Measurements from ENCODE around the gene QPCTL. TPM values are rescaled to one million over a fixed set of nuclear protein-coding genes. Genes with fewer than 3 reads are reported as not detected.
"Not testable (repeated sequence)": the region's sequence is repeated elsewhere in the genome, so short reads cannot be mapped to it uniquely, and the experiment has no call there.

QPCTL gene
- total RNA-seq, 1 experiment from 2014 or later, result 37.9 TPM

DNA sequence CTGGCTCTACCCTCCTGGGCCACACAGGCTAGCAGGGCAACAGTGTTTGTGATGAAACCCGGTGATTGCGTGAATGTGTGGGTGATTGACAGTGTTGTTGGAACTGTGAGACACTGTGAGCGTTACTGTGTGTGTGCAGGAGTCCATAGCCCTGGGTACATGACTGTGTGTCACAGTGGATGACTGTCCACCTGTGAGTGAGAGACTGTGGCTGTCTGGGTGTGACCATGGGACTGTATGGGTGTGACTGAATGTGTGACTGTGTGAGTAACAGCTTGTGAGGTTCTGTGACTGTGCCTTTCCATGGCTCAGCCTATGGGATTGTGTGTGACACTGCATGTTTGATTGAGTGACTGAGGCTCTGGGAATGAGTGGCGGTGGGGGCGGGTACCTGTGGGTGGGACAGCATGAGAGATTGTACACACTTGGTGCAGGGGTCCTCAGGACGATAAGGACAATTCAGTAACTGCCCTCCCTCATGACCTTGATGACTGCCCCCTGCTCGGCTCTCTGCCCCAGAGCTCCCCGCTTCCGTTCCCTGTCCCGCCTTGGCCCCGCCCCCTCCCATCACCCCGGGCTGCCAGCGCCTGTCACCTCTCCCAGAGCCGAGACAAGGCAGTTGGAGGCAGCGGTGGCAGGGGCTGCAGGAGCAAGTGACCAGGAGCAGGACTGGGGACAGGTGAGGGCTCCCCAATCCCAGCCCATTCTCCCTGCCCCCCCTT lies 24.7 kb upstream of the QPCTL start, which contains the start of gene GIPR:
Gene GIPR (plus strand): TSS at position 602 of the 722 bp plus-strand sequence. CDS start 1,300 bp downstream, outside the sequence.
- Histone ChIP-seq H3K9me3 (no peaks in the 10 kb centered on the region), H3K27me3 (peaks cover 30% of the 10 kb centered on the region), H3K36me3 (no peaks in the 10 kb centered on the region), H3K4me3 (peak within 1 kb of the TSS; percentile 34)
- DNase-seq, result peak; percentile 24

DNA sequence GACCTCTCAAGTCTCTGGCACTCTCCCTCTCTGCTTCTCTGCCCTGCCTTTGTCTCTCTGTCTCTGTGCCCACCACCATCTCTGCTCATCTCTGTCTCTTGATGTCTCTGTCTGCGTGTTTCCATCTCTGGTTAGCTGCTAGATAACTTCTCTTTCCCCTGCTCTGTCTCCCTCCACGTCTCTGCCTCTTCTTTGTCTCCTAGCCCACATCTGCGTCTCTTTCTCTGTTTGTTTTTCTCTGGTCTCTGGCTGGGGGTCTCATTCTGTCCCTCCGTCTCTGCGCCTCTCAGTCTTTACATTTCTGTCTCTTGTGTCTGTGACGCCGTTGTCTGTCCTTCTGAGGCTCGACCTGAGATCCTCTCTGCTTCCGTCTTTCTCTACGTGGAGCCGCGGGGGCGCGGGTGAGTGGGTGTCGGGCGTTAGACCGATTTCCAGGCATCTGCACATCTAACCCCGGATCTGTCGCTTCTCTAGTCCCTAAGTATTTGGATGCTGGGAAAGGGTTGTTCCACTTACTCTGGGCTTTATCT lies 24.1 kb upstream of the QPCTL start:
- peak overlapping the region; percentile 34 for H3K4me3 ChIP-seq
- peaks cover 31% of the 10 kb centered on the region for H3K27me3 ChIP-seq
- no peaks in the 10 kb centered on the region for H3K36me3 ChIP-seq
- H3K9me3 ChIP-seq, result no peaks in the 10 kb centered on the region
- DNase-seq, result no peak

DNA sequence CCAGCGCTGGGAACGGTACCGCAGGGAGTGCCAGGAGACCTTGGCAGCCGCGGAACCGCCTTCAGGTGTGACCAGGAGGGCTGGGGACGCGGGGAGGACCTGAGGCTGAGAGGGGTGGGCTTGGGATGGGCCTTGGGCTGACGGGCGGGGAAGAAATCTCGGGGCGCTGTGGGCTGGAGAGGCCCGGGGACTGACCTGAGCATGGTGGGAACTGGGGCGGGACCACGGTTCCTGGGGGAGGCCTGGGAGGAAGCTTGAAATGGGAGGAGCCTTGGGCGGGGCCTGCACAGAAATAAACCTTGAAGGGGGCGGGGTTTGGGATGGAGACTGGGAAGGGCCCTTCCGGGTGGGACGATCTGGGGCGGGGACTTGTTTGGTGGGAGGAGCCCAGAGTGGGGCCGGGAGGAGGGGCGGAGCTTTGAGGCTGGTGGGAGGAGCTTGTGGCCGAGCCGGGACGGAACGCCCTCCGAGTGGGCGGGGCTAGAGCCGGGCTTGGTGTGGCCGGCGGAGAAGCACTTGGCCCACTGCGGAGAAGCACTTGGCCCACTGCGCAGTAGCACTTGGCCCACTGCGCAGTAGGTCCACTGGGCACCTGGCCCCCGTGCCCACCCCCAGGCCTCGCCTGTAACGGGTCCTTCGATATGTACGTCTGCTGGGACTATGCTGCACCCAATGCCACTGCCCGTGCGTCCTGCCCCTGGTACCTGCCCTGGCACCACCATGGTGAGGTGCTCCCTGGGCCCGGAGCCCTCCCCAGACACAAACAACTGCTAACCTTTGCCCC lies 21.6 kb upstream of the QPCTL start:
- H3K36me3 ChIP-seq, result no peaks in the 10 kb centered on the region
- DNase-seq, result peak; percentile 44
- H3K9me3 ChIP-seq, result no peaks in the 10 kb centered on the region
- H3K4me3 ChIP-seq, result no peak overlapping the region
- peaks cover 31% of the 10 kb centered on the region for H3K27me3 ChIP-seq

DNA sequence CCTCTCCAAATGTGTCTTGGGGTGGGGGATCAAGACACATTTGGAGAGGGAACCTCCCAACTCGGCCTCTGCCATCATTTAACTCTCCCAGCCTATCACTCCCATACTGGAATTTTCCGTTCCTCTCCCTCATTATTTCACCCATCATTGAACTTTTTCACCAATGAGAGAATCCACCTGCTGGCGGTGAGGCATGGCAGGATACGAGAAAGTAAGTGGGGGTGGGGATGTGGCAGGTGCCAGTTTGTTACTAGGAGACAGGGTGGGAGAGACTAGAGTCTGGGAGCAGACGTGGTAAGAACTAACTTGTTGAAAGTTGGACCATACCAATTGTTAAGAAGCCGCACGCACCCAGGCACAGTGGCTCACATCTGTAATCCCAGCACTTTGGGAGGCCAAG lies 17.5 kb upstream of the QPCTL start:
- peaks cover 15% of the 10 kb centered on the region for H3K27me3 ChIP-seq
- no peak overlapping the region for H3K4me3 ChIP-seq
- H3K36me3 ChIP-seq, result no peaks in the 10 kb centered on the region
- no peaks in the 10 kb centered on the region for H3K9me3 ChIP-seq
- no peak for DNase-seq

DNA sequence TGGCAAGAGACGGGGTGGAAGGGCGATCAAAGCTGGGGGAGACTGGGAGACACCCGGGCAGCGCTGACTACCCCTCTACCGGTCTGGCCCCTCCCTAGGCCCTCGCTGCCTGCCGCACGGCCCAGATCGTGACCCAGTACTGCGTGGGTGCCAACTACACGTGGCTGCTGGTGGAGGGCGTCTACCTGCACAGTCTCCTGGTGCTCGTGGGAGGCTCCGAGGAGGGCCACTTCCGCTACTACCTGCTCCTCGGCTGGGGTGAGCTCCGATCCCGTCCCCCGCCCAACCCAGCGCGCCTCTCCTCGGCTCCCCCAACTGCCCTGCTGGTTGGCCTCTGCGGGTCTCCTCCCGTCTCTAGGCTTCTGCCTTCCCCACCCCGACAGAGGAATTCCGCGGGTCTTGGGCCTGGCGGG lies 15.6 kb upstream of the QPCTL start:
- no peaks in the 10 kb centered on the region for H3K9me3 ChIP-seq
- DNase-seq, result no peak
- H3K36me3 ChIP-seq, result no peaks in the 10 kb centered on the region
- H3K4me3 ChIP-seq, result no peak overlapping the region
- H3K27me3 ChIP-seq, result peaks cover 5% of the 10 kb centered on the region; the same call in 1 of the 2 replicates

DNA sequence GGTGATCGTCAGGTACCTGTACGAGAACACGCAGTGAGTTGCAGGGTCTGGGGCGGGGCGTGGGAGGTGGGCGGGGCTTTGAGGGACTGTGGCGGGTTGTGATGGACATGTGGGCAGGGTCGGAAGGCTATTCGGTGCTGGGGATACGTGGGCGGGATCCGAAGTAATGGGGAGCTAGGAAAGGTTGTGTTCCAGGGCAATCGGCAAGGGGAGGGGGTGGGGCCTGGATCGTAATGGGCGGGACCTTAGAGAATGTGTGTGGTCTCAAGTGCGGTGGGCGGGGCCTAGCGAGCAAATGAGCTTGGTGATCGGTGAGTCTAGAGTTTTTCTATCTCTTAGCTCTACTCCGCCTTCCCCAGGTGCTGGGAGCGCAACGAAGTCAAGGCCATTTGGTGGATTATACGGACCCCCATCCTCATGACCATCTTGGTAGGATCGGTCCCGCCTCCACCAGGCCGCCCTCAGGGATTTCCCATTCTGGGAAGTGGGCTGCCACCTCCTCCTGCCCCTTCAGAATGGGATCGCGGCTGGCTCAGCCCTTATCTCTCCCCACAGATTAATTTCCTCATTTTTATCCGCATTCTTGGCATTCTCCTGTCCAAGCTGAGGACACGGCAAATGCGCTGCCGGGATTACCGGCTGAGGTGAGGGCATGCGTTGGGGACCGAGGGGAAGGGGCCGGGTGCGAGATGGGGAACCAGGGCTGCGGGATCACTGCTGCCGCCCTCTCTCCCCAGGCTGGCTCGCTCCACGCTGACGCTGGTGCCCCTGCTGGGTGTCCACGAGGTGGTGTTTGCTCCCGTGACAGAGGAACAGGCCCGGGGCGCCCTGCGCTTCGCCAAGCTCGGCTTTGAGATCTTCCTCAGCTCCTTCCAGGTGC lies 14.9 kb upstream of the QPCTL start:
- no peaks in the 10 kb centered on the region for H3K36me3 ChIP-seq
- peaks cover 5% of the 10 kb centered on the region; the same call in 1 of the 2 replicates for H3K27me3 ChIP-seq
- H3K9me3 ChIP-seq, result no peaks in the 10 kb centered on the region
- DNase-seq, result peak; percentile 37
- no peak overlapping the region for H3K4me3 ChIP-seq

DNA sequence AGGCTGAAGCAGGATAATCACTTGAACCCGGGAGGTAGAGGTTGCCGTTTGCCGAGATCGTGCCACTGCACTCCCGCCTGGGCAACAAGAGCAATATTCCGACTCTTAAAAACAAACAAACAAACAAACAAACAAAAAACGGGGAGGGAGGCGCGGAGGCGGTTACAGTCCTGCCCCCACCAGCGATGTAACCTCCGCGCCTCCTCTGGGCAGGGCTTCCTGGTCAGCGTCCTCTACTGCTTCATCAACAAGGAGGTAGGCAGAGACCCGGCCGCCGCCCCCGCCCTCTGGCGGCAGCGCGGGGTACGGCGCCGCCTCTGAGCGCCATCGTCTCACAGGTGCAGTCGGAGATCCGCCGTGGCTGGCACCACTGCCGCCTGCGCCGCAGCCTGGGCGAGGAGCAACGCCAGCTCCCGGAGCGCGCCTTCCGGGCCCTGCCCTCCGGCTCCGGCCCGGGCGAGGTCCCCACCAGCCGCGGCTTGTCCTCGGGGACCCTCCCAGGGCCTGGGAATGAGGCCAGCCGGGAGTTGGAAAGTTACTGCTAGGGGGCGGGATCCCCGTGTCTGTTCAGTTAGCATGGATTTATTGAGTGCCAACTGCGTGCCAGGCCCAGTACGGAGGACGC lies 11.0 kb upstream of the QPCTL start:
- Histone ChIP-seq H3K36me3 (peaks cover 17% of the 10 kb centered on the region), H3K4me3 (peak overlapping the region; percentile 36), H3K27me3 (0 out of 2 replicates have a peak, but pooled peaks cover 3% of the 10 kb centered on the region), H3K9me3 (no peaks in the 10 kb centered on the region)
- DNase-seq, result peak; percentile 90

DNA sequence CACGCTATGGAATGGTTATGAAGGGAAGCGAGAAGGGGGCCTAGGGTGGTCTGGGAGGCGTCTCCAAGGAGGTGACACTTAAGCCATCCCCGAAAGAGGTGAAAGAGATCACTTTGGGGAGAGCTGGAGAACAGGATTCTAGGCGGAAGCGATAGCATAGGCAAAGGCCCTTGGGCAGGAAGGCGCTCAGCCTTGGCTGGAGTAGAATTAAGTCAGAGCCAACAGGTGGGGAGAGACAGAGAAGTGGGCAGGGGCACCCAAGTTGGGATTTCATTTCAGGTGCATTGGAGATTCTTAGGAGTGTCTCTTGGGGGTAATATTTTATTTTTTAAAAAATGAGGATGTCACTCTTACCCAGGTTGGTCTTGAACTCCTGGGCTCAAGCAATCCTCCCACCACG lies 10.3 kb upstream of the QPCTL start:
- H3K4me3 ChIP-seq, result no peak overlapping the region
- no peak for DNase-seq
- no peaks in the 10 kb centered on the region for H3K9me3 ChIP-seq
- H3K27me3 ChIP-seq, result 0 out of 2 replicates have a peak, but pooled peaks cover 3% of the 10 kb centered on the region
- H3K36me3 ChIP-seq, result peaks cover 23% of the 10 kb centered on the region

DNA sequence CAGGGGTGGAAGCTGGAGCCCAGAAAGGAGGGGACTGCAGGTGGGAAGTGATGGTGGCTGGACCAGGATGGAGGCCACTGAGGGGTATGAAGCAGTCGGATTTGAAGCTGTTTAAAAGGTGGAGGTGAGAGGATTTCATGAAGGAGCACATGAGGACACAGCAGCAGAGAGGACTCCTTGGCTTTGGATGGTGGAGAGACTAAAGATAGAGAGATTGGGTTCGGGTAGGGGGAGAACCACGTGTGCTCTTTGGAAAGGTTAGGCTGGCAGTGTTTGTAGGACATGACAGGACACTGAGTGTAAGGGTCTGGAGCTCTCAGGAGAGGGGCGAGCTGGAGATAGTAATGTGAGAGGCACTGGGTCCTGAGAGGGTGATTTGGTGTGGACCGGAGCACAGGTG lies 9.6 kb upstream of the QPCTL start:
- DNase-seq, result no peak
- no peak overlapping the region for H3K4me3 ChIP-seq
- no peaks in the 10 kb centered on the region for H3K9me3 ChIP-seq
- H3K27me3 ChIP-seq, result no peaks in the 10 kb centered on the region
- H3K36me3 ChIP-seq, result peaks cover 31% of the 10 kb centered on the region

DNA sequence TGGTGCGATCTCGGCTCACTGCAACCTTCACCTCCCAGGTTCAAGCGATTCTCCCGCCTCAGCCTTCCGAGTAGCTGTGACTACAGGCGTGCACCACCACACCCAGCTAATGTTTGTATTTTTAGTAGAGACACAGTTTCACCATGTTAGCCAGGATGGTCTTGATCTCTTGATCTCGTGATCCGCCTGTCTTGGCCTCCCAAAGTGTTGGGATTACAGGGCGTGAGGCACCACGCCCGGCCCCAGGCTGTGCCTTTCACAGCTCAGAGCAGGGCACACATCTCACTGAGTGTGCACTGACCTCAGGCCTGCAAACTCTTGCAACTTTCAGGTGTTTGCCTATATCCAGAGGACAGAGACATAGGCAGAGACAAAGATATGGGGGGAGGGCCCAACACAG lies 7.4 kb upstream of the QPCTL start:
- not testable (repeated sequence) for H3K4me3 ChIP-seq, H3K9me3 ChIP-seq, H3K27me3 ChIP-seq, DNase-seq
- H3K36me3 ChIP-seq, result peaks cover 49% of the 10 kb centered on the region

DNA sequence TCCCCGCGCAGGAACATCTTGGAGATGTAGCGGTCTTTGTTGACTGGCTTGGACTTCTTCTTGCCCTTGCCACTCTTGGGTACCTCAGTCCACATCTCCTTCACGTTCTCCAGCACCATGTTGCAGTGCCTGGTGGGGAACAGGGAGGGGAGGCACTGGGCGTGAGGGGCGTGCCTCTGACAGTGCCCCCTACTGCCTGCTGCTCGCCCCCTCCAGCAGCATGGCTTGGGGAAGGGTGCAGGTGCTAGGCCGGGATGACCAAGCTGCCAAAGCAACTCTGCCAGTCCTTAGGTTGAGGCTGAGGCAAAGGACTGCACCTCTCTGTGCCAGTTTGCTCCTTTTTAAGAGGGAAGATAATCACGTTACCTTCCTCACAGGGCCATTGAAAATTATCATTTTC lies 4.9 kb upstream of the QPCTL start:
- H3K27me3 ChIP-seq, result no peaks in the 10 kb centered on the region
- no peak overlapping the region for H3K4me3 ChIP-seq
- no peaks in the 10 kb centered on the region for H3K9me3 ChIP-seq
- DNase-seq, result no peak
- H3K36me3 ChIP-seq, result peaks cover 61% of the 10 kb centered on the region

DNA sequence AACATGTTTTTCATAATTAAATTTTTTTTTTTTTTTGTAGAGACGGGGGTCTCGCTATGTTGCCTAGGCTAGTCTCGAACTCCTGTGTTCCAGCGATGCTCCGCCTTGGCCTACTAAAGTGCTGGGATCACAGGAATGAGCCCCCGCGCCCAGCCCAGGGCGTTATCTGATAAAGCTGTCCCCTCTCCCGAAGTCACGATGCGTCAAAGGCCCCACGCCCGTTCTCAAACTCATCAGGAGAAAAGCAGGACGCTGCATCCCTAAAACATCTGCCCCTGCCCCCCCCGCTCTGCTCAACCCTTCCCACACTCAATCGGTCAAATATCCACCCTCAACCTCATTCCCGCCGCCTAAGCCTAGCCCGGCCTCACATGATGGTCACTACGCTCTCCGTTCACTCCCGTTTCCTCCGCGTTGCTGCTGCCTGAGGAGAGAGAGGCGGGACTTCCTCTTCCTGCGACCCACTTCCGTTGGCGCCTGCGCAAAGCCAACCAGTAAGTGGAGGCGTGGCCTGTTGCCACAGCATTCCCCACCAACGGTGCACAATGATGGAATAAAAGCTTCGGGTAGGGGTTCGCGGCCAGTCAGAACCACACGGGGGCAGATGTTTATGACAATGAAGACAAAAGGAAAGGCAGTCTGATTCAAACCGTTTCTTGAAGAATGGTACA lies 815 bp upstream of the QPCTL start, which contains the start of gene SNRPD2:
Gene SNRPD2 (minus strand): TSS at position 438 of the 671 bp plus-strand sequence. CDS start 65 bp downstream, at position 373.
- Histone ChIP-seq H3K9me3 (no peaks in the 10 kb centered on the region), H3K27me3 (no peaks in the 10 kb centered on the region), H3K4me3 (peak within 1 kb of the TSS; percentile 84), H3K36me3 (peaks cover 62% of the 10 kb centered on the region)
- DNase-seq, result peak; percentile 95

DNA sequence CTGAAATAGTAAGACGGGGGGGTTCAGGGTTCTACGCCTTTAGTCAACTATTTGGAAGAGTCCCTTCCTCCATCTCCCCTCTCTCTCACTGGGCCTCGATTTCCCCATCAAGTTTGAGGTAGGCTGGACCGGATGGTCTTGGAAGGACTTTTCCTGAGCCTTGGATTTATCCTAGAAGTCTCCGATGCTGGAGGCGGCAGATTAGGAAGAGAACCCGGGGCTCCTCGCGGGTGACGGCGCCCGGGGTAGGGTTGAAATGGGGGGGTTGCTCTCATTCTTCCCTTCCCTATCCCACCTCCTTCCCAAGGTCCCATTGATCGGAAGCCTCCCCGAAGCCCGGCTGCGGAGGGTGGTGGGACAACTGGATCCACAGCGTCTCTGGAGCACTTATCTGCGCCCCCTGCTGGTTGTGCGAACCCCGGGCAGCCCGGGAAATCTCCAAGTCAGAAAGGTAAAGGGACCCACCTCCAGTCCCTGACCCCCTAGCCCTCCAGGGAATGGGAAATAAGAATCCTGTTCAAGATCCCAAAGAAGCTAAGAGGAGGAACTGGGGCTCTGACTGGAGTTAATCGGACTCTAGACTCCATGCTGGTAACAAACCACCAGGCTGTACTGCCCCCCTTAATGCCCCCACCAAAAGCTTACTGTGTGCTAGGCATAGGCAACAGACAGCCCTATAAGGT lies 781 bp downstream of the QPCTL start:
- DNase-seq, result peak; percentile 79
- Histone ChIP-seq H3K9me3 (no peaks in the 10 kb centered on the region), H3K27me3 (no peaks in the 10 kb centered on the region), H3K36me3 (peaks cover 47% of the 10 kb centered on the region), H3K4me3 (peak overlapping the region; percentile 84)

DNA sequence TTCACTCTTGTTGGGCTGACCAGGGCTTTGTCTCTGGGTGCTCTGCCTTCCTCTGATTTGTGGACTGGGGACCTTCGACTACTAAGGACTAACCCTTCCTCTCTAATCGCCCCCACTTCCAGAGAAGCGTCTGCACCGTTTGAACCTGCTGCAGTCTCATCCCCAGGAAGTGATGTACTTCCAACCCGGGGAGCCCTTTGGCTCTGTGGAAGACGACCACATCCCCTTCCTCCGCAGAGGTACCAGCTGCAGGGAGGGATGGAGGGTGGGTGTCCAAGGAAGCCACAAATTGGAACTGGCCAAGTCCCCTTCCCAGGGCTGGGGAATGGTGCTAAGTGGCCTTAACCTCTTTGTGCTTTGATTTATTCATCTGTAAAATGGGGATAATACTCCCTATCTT lies 9.2 kb downstream of the QPCTL start:
- H3K27me3 ChIP-seq, result no peaks in the 10 kb centered on the region
- peaks cover 31% of the 10 kb centered on the region for H3K36me3 ChIP-seq
- DNase-seq, result no peak
- no peaks in the 10 kb centered on the region for H3K9me3 ChIP-seq
- no peak overlapping the region for H3K4me3 ChIP-seq

DNA sequence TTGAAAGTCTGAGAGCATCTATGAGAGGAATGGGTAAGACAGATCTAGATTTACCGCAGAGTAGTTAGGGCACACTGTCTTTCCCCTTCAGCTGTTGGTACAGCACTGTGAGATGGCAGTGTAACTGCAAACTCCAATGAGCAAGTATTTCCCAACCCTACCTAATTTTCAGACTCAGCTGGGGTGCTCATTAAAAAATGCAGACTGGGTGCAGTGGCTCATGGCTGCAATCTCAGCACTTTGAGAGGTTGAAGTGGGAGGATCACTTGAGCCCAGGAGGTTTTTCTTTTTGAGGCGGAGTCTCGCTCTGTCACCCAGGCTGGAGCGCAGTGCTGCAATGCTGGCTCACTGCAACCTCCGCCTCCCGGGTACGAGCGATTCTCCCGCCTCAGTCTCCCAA lies 12.6 kb downstream of the QPCTL start:
- Histone ChIP-seq H3K4me3 (no peak overlapping the region), H3K9me3 (no peaks in the 10 kb centered on the region), H3K27me3 (no peaks in the 10 kb centered on the region), H3K36me3 (peaks cover 37% of the 10 kb centered on the region)
- no peak for DNase-seq

Data from MG63 (cell line).